Measurements from ENCODE around the gene TCHHL1.

The TCHHL1 gene

GRCh38 chr1:152089014-152089674, at the start of gene TCHHL1:
Gene TCHHL1, minus strand, starts transcription at chr1:152089064. Its CDS starts 921 bp downstream, at chr1:152088143.
- Histone ChIP-seq H3K27me3 (ENCODE audit: insufficient read depth, low read length) (peaks cover 85% of the 10 kb centered on the region), H2AFZ (ENCODE audit: low read length, unreplicated experiment) (no peak within 1 kb of the TSS), H3K27ac (ENCODE audit: low read depth, low read length) (no peak within 1 kb of the TSS), H3K4me3 (ENCODE audit: low read depth, low read length) (no peak within 1 kb of the TSS), H3K36me3 (ENCODE audit: insufficient read depth, low read length) (no peaks in the 10 kb centered on the region), H3K79me2 (ENCODE audit: control insufficient read depth, insufficient read depth, low read length, unreplicated experiment) (no peaks in the 10 kb centered on the region), H3K4me1 (ENCODE audit: control insufficient read depth, insufficient read depth, low read length, unreplicated experiment) (no peaks in the 10 kb centered on the region)

GRCh38 chr1:152137215-152137614, 48.4 kb upstream of the TCHHL1 start:
- no peak overlapping the region for H2AFZ ChIP-seq (ENCODE audit: low read length, unreplicated experiment)
- H3K79me2 ChIP-seq (ENCODE audit: control insufficient read depth, insufficient read depth, low read length, unreplicated experiment): no peaks in the 10 kb centered on the region
- H3K36me3 ChIP-seq (ENCODE audit: insufficient read depth, low read length): no peaks in the 10 kb centered on the region
- H3K4me1 ChIP-seq (ENCODE audit: control insufficient read depth, insufficient read depth, low read length, unreplicated experiment): no peaks in the 10 kb centered on the region
- H3K4me3 ChIP-seq (ENCODE audit: low read depth, low read length): no peak overlapping the region
- H3K27ac ChIP-seq (ENCODE audit: low read depth, low read length): no peak overlapping the region
- H3K27me3 ChIP-seq (ENCODE audit: insufficient read depth, low read length): peaks cover 86% of the 10 kb centered on the region

- Histone ChIP-seq H3K27me3 (ENCODE audit: insufficient read depth, low read length) (peaks cover 95% of the 10 kb centered on the region), H3K4me1 (ENCODE audit: control insufficient read depth, insufficient read depth, low read length, unreplicated experiment) (no peaks in the 10 kb centered on the region), H3K79me2 (ENCODE audit: control insufficient read depth, insufficient read depth, low read length, unreplicated experiment) (no peaks in the 10 kb centered on the region), H2AFZ (ENCODE audit: low read length, unreplicated experiment) (no peak overlapping the region), H3K4me3 (ENCODE audit: low read depth, low read length) (no peak overlapping the region), H3K36me3 (ENCODE audit: insufficient read depth, low read length) (no peaks in the 10 kb centered on the region), H3K27ac (ENCODE audit: low read depth, low read length) (no peak overlapping the region)
Measured at GRCh38 chr1:152130186-152130585, 41.3 kb upstream of the TCHHL1 start.

- H3K36me3 ChIP-seq (ENCODE audit: insufficient read depth, low read length): no peaks in the 10 kb centered on the region
- H3K4me3 ChIP-seq (ENCODE audit: low read depth, low read length): no peak overlapping the region
- no peak overlapping the region for H3K27ac ChIP-seq (ENCODE audit: low read depth, low read length)
- H3K4me1 ChIP-seq (ENCODE audit: control insufficient read depth, insufficient read depth, low read length, unreplicated experiment): no peaks in the 10 kb centered on the region
- peaks cover 90% of the 10 kb centered on the region for H3K27me3 ChIP-seq (ENCODE audit: insufficient read depth, low read length)
- no peaks in the 10 kb centered on the region for H3K79me2 ChIP-seq (ENCODE audit: control insufficient read depth, insufficient read depth, low read length, unreplicated experiment)
- H2AFZ ChIP-seq (ENCODE audit: low read length, unreplicated experiment): no peak overlapping the region
Measured at GRCh38 chr1:152127673-152128072, 38.8 kb upstream of the TCHHL1 start.

- Histone ChIP-seq H3K27me3 (ENCODE audit: insufficient read depth, low read length) (peaks cover 89% of the 10 kb centered on the region), H3K36me3 (ENCODE audit: insufficient read depth, low read length) (no peaks in the 10 kb centered on the region), H3K4me1 (ENCODE audit: control insufficient read depth, insufficient read depth, low read length, unreplicated experiment) (no peaks in the 10 kb centered on the region), H3K79me2 (ENCODE audit: control insufficient read depth, insufficient read depth, low read length, unreplicated experiment) (no peaks in the 10 kb centered on the region), H3K4me3 (ENCODE audit: low read depth, low read length) (no peak overlapping the region), H3K27ac (ENCODE audit: low read depth, low read length) (no peak overlapping the region), H2AFZ (ENCODE audit: low read length, unreplicated experiment) (no peak overlapping the region)
Measured at GRCh38 chr1:152125834-152126443, 37.1 kb upstream of the TCHHL1 start.

GRCh38 chr1:152118915-152119314, 30.1 kb upstream of the TCHHL1 start:
- Histone ChIP-seq H3K4me1 (ENCODE audit: control insufficient read depth, insufficient read depth, low read length, unreplicated experiment) (no peaks in the 10 kb centered on the region), H3K27me3 (ENCODE audit: insufficient read depth, low read length) (peaks cover 84% of the 10 kb centered on the region), H2AFZ (ENCODE audit: low read length, unreplicated experiment) (no peak overlapping the region), H3K36me3 (ENCODE audit: insufficient read depth, low read length) (no peaks in the 10 kb centered on the region), H3K27ac (ENCODE audit: low read depth, low read length) (no peak overlapping the region), H3K79me2 (ENCODE audit: control insufficient read depth, insufficient read depth, low read length, unreplicated experiment) (no peaks in the 10 kb centered on the region), H3K4me3 (ENCODE audit: low read depth, low read length) (no peak overlapping the region)

GRCh38 chr1:152115344-152115743, 26.5 kb upstream of the TCHHL1 start, which contains the start of gene TCHH:
Gene TCHH, minus strand, starts transcription at chr1:152115444. Its CDS starts 1,364 bp downstream, at chr1:152114080.
- H2AFZ ChIP-seq (ENCODE audit: low read length, unreplicated experiment): no peak within 1 kb of the TSS
- peaks cover 4% of the 10 kb centered on the region for H3K4me1 ChIP-seq (ENCODE audit: control insufficient read depth, insufficient read depth, low read length, unreplicated experiment)
- no peak within 1 kb of the TSS for H3K4me3 ChIP-seq (ENCODE audit: low read depth, low read length)
- no peak within 1 kb of the TSS for H3K27ac ChIP-seq (ENCODE audit: low read depth, low read length)
- peaks cover 84% of the 10 kb centered on the region for H3K27me3 ChIP-seq (ENCODE audit: insufficient read depth, low read length)
- no peaks in the 10 kb centered on the region for H3K36me3 ChIP-seq (ENCODE audit: insufficient read depth, low read length)
- no peaks in the 10 kb centered on the region for H3K79me2 ChIP-seq (ENCODE audit: control insufficient read depth, insufficient read depth, low read length, unreplicated experiment)

- Histone ChIP-seq H3K27me3 (ENCODE audit: insufficient read depth, low read length) (peaks cover 86% of the 10 kb centered on the region), H3K4me1 (ENCODE audit: control insufficient read depth, insufficient read depth, low read length, unreplicated experiment) (peaks cover 4% of the 10 kb centered on the region), H3K4me3 (ENCODE audit: low read depth, low read length) (peak overlapping the region; percentile 70), H3K79me2 (ENCODE audit: control insufficient read depth, insufficient read depth, low read length, unreplicated experiment) (no peaks in the 10 kb centered on the region), H3K36me3 (ENCODE audit: insufficient read depth, low read length) (no peaks in the 10 kb centered on the region), H3K27ac (ENCODE audit: low read depth, low read length) (no peak overlapping the region), H2AFZ (ENCODE audit: low read length, unreplicated experiment) (no peak overlapping the region)
Measured at GRCh38 chr1:152112885-152113432, 24.1 kb upstream of the TCHHL1 start.

GRCh38 chr1:152112101-152112884, 23.4 kb upstream of the TCHHL1 start:
- H3K27ac ChIP-seq (ENCODE audit: low read depth, low read length): no peak overlapping the region
- H2AFZ ChIP-seq (ENCODE audit: low read length, unreplicated experiment): peak overlapping the region; percentile 16
- H3K79me2 ChIP-seq (ENCODE audit: control insufficient read depth, insufficient read depth, low read length, unreplicated experiment): no peaks in the 10 kb centered on the region
- peaks cover 4% of the 10 kb centered on the region for H3K4me1 ChIP-seq (ENCODE audit: control insufficient read depth, insufficient read depth, low read length, unreplicated experiment)
- peak overlapping the region; percentile 70 for H3K4me3 ChIP-seq (ENCODE audit: low read depth, low read length)
- no peaks in the 10 kb centered on the region for H3K36me3 ChIP-seq (ENCODE audit: insufficient read depth, low read length)
- H3K27me3 ChIP-seq (ENCODE audit: insufficient read depth, low read length): peaks cover 89% of the 10 kb centered on the region

GRCh38 chr1:152111515-152111968, 22.7 kb upstream of the TCHHL1 start:
- no peak overlapping the region for H3K27ac ChIP-seq (ENCODE audit: low read depth, low read length)
- peaks cover 89% of the 10 kb centered on the region for H3K27me3 ChIP-seq (ENCODE audit: insufficient read depth, low read length)
- no peaks in the 10 kb centered on the region for H3K36me3 ChIP-seq (ENCODE audit: insufficient read depth, low read length)
- peak overlapping the region; percentile 66 for H2AFZ ChIP-seq (ENCODE audit: low read length, unreplicated experiment)
- H3K4me3 ChIP-seq (ENCODE audit: low read depth, low read length): peak overlapping the region; percentile 79
- H3K4me1 ChIP-seq (ENCODE audit: control insufficient read depth, insufficient read depth, low read length, unreplicated experiment): peaks cover 4% of the 10 kb centered on the region
- H3K79me2 ChIP-seq (ENCODE audit: control insufficient read depth, insufficient read depth, low read length, unreplicated experiment): no peaks in the 10 kb centered on the region
